Measurements from ENCODE around the gene KRTAP17-1.

DNA sequence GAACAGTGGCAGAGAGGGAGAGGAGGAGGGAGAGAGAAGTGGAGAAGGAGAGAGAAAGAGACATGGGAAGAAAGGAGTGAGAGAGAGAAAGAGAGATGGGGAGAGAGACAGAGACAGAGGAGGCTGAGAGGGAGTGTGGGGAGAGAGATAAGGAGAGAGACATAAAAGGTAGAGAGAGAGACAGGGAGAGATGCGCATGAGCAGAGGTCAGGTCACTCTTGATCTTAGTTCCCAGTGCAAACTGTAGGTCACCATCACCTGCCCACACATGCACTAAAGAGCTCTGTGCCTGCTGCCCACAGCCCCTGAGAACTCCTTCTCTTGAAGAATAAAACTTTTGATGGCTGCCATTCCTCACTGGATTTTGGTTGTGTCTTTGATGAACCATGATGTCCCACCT lies 20.2 kb upstream of the KRTAP17-1 start:
- no peak for TF ChIP-seq EP300 (conservative IDR thresholded peaks at IDR 0.05; ENCODE audit: poor library complexity, severe bottlenecking)
- TF ChIP-seq RAD21 (conservative IDR thresholded peaks at IDR 0.05): no peak
